Measurements from ENCODE around the gene TMEM225.
"Not testable (repeated sequence)": the region's sequence is repeated elsewhere in the genome, so short reads cannot be mapped to it uniquely, and the experiment has no call there.

Gene TMEM225, protein sequence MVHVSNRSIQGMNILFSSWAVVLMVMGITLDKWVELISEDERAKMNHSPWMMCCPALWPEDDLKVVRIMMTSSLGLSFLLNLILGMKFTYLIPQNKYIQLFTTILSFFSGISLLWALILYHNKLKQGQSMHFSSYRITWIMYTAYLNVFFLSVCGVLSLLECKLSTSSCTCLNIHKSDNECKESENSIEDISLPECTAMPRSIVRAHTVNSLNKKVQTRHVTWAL

GRCh38 chr11:123885570-123885969, at the start of gene TMEM225:
TSS of gene TMEM225 (minus strand) at chr11:123885670. CDS start at chr11:123885425, 245 bp downstream.
- no peak for DNase-seq (ENCODE audit: low spot score)

DNA sequence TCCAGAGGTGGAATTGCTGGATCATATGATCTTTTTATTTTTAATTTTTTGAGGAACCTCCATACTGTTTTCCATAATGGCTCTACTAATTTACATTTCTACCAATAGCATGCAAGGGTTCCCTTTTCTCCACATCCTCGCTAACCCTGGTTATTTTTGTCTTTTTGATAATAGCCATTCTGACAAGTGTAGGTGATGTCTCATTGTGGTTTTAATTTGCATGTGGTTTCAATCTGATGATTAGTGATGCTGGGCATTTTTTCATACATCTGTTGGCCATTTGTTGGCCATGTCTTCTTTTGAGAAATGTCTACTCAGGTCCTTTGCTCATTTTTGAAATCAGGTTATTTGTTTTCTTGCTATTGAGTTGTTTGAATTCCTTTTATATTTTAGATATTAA, 38.6 kb upstream of the TMEM225 start:
- DNase-seq (ENCODE audit: low spot score): no peak

GRCh38 chr11:123920943-123921342, 35.5 kb upstream of the TMEM225 start:
- no peak for DNase-seq (ENCODE audit: low spot score)

GRCh38 chr11:123905826-123906225, 20.4 kb upstream of the TMEM225 start:
- no peak for DNase-seq (ENCODE audit: low spot score)

- no peak for DNase-seq (ENCODE audit: low spot score)
These were observed 19.5 kb upstream of the TMEM225 start for GRCh38 chr11:123904932-123905331.

GRCh38 chr11:123903932-123904331, 18.5 kb upstream of the TMEM225 start:
- no peak for DNase-seq (ENCODE audit: low spot score)

GRCh38 chr11:123901867-123902266, 16.4 kb upstream of the TMEM225 start, which contains the start of gene OR8D4:
TSS of gene OR8D4 (plus strand) at chr11:123902167. CDS start at chr11:123906432, 4,265 bp downstream.
- no peak for DNase-seq (ENCODE audit: low spot score)

DNA sequence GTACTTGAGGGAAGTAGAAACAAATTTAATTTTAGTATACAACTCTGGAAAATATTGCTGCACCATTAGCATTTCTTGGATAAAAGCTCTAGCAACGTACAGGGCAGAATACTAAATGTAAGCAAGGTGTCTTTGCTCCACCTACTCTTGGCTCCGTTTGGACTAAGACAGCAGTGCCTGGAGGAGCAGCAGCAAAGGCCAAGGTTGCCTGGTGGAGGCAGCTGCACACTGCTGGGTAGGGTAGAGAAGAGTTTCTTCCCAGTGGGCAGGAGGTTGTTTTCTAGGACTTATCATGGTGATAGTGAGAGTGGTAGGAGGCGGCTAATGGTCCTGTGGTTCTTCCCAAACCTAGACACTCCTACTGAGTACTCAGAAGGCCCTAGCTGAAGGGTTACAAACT, 14.3 kb upstream of the TMEM225 start:
- no peak for DNase-seq (ENCODE audit: low spot score)

DNA sequence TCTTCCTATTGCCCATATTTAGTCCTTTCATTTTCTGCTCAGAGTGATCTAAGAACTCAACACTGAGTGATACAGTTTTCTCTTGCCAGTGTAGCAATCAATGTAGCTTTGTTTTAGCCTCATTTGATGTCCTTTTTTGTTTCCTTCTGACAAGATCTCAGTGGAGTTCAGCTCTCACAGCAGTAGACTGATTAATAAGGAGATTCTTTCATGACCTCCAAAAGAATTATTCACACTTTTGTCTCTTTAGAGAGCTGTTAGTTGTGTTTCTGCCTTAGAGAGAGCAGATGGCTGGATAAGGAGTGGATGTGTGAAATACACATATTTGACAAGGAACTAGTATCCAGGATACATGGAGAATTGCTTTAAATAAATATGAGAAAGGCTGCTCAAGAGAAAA, 6.6 kb upstream of the TMEM225 start:
- DNase-seq (ENCODE audit: low spot score): no peak

GRCh38 chr11:123880912-123881311, 4.6 kb downstream of the TMEM225 start:
- DNase-seq (ENCODE audit: low spot score): no peak

DNA sequence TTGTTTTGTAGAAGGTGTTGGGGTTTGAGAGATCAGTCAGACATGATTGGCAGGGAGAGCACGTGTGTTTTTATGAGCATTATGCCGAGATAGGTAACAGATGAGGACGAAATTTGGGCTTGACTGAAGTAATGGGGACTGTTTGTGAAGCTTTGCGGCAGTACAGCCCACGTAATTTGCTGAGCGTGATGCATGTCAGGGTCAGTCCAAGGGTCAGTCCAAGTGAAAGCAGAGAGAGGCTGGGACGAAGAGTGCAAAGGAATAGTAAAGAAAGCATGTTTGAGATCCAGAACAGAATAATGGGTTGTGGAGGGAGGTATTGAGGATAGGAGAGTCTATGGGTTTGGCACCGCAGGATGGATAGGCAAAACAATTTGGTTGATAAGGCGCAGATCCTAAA, 17.7 kb downstream of the TMEM225 start:
- not testable (repeated sequence) for DNase-seq (ENCODE audit: low spot score)

GRCh38 chr11:123865293-123865692, 20.2 kb downstream of the TMEM225 start:
- not testable (repeated sequence) for DNase-seq (ENCODE audit: low spot score)

- DNase-seq (ENCODE audit: low spot score): no peak
These were observed 25.7 kb downstream of the TMEM225 start for GRCh38 chr11:123859731-123860130.

GRCh38 chr11:123856444-123856843, 29.0 kb downstream of the TMEM225 start:
- DNase-seq (ENCODE audit: low spot score): no peak

DNA sequence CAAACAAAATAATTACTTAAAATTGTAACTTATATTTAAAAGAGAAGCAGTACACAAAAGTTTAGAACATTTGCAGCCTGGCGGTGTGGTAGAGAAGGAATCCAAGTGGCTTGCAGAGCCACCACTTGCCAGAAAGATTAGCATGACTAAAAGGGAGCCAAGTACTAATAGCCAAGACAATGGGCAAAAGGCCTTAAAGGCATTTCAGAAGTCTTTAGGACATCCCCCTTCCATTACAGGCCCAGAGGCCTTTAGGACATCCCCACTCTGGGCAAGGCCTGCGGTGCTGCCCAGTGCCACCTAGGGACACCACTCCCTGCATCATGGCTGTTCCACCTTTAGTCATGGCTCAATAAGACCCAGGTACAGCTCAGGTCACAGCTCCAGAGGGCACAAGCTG, 32.4 kb downstream of the TMEM225 start:
- no peak for DNase-seq (ENCODE audit: low spot score)

GRCh38 chr11:123852321-123852720, 33.1 kb downstream of the TMEM225 start:
- DNase-seq (ENCODE audit: low spot score): no peak

- no peak for DNase-seq (ENCODE audit: low spot score)
These were observed 34.4 kb downstream of the TMEM225 start for GRCh38 chr11:123851110-123851509.

GRCh38 chr11:123841174-123841573, 44.3 kb downstream of the TMEM225 start:
- no peak for DNase-seq (ENCODE audit: low spot score)

DNA sequence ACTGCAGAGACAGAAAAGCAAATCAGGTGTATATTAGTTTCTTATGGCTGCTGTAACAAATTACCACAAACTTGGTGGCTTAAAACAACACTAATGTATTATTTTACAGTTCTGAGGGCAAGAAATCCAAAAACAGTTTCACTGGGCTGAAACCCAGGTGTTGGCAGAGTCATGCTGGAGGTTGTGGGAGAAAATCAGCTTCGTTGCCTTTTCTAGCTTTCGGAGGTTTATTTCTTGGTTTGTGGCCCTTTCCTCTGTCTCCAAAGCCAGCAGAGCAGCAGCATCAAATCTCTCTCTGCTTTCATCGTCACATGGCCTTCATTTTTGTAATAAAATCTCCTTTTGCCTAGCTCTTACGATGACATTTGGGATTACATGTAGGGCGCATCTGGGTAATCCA, 46.3 kb downstream of the TMEM225 start:
- DNase-seq (ENCODE audit: low spot score): no peak

DNA sequence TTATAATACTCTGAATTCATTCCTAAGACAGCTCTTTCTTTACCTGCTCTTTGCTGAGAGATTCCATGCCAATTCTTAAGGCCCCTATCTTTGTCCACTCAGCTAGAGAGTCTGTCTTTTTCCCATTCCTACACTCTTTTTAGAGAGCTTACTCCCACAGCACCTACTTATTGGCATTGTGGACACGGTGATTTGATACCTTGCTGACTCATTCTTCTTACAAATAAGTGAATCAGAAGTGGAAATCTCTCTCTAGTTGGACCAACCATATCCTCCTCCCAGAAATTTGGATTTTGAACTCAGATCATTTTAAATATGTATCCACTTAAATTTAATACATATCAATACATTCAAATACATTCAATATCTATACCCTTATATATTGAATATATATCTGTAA, 46.8 kb downstream of the TMEM225 start:
- DNase-seq (ENCODE audit: low spot score): no peak

- DNase-seq (ENCODE audit: low spot score): no peak
These were observed 47.3 kb downstream of the TMEM225 start for GRCh38 chr11:123838199-123838598.

DNA sequence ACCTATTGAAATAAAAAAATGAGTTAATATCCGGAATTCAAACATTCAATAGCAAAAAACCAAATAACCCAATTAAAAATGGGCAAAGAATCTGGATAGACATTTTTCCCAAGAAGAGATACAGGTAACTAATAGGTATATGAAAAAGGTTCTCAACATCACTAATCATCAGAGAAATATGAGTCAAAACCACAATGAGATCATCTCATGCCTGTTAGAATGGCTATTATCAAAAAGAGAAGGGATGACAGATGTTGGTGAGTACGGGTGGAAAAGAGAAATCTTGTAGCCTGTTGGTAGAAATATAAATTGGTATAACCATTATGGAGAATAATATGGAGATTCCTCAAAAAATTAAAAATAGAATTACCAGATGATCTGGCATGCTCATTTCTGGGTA, 52.4 kb downstream of the TMEM225 start:
- DNase-seq (ENCODE audit: low spot score): no peak

Data from CD4-positive, alpha-beta T cell treated with Interleukin-6 at 100 ng/mL for 8 hours (primary cell).